ENCODE measurements around the gene HNRNPA2B1.
"Not testable (repeated sequence)": the region's sequence is repeated elsewhere in the genome, so short reads cannot be mapped to it uniquely, and the experiment has no call there.

DNA sequence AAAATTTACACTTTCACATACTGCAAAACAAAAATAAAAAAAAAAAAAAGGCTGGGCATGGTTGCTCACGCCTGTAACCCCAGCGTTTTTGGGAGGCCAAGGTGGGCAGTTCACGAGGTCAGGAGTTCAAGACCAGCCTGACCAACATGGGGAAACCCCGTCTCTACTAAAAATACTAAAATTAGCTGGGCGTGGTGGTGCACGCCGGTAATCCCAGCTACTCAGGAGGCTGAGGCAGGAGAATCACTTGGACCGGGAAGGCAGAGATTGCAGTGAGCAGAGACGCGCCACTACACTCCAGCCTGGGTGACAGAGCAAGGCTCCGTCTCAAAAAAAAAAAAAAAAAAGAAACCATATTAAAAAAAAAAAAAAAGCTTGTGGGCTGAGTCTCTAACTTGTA lies 5.8 kb downstream of the HNRNPA2B1 start:
- TF ChIP-seq, protein P1, sequence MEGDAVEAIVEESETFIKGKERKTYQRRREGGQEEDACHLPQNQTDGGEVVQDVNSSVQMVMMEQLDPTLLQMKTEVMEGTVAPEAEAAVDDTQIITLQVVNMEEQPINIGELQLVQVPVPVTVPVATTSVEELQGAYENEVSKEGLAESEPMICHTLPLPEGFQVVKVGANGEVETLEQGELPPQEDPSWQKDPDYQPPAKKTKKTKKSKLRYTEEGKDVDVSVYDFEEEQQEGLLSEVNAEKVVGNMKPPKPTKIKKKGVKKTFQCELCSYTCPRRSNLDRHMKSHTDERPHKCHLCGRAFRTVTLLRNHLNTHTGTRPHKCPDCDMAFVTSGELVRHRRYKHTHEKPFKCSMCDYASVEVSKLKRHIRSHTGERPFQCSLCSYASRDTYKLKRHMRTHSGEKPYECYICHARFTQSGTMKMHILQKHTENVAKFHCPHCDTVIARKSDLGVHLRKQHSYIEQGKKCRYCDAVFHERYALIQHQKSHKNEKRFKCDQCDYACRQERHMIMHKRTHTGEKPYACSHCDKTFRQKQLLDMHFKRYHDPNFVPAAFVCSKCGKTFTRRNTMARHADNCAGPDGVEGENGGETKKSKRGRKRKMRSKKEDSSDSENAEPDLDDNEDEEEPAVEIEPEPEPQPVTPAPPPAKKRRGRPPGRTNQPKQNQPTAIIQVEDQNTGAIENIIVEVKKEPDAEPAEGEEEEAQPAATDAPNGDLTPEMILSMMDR (conservative IDR thresholded peaks at IDR 0.05; ENCODE audit: low read length) = not testable (repeated sequence)
- TF ChIP-seq EZH2phosphoT487 (IDR thresholded peaks at IDR 0.05; ENCODE audit: borderline replicate concordance) = not testable (repeated sequence)
